H9 (cell line): Measurements from ENCODE around the gene RAB17. TPM values are rescaled to one million over a fixed set of nuclear protein-coding genes. Genes with fewer than 3 reads are reported as not detected.

Experiments used
- DNase-seq: peaks from one replicate; pipeline ENCODE4 v3.0.0-alpha.2; 2017
- H2AFZ ChIP-seq: one replicate; pipeline ENCODE4 v1.6.1; 2013; ENCODE audit warnings: mild to moderate bottlenecking, low read length, control low read depth, moderate library complexity
- H2AK5ac ChIP-seq: 2 replicates; pipeline ENCODE4 v1.6.1; 2013; ENCODE audit warnings: low read length, control low read depth, mixed read lengths; ENCODE audit not compliant: insufficient read length
- H2BK120ac ChIP-seq: one replicate; pipeline ENCODE4 v1.6.1; 2013; ENCODE audit warnings: low read depth, mild to moderate bottlenecking, low read length, control low read depth, inconsistent platforms; ENCODE audit not compliant: poor library complexity, severe bottlenecking
- H2BK12ac ChIP-seq: 2 replicates; pipeline ENCODE4 v1.6.1; 2013; ENCODE audit warnings: low read length, control low read depth, mixed read lengths, low read depth; ENCODE audit not compliant: insufficient read length
- H2BK15ac ChIP-seq: 2 replicates; pipeline ENCODE4 v1.6.1; 2013; ENCODE audit warnings: low read depth, low read length, control low read depth
- H2BK20ac ChIP-seq: one replicate; pipeline ENCODE4 v1.6.1; 2013; ENCODE audit warnings: low read depth, mild to moderate bottlenecking, low read length, control low read depth, inconsistent platforms; ENCODE audit not compliant: poor library complexity, severe bottlenecking
- H2BK5ac ChIP-seq: 2 replicates; pipeline ENCODE4 v1.6.1; 2013; ENCODE audit warnings: low read length, control low read depth, mixed read lengths; ENCODE audit not compliant: insufficient read length
- H3K14ac ChIP-seq: 2 replicates; pipeline ENCODE4 v1.6.1; 2013; ENCODE audit warnings: low read length, control low read depth; ENCODE audit not compliant: insufficient read depth
- H3K18ac ChIP-seq: 2 replicates; pipeline ENCODE4 v1.6.1; 2013; ENCODE audit warnings: low read depth, mild to moderate bottlenecking, mixed read lengths, low read length, control low read depth; ENCODE audit not compliant: insufficient read length
- H3K23ac ChIP-seq: 2 replicates; pipeline ENCODE4 v1.6.1; 2013; ENCODE audit warnings: low read length, control low read depth, mixed read lengths, low read depth; ENCODE audit not compliant: insufficient read length
- H3K23me2 ChIP-seq: 2 replicates; pipeline ENCODE4 v1.6.1; 2013; ENCODE audit warnings: low read depth, mild to moderate bottlenecking, mixed read lengths, low read length, control low read depth; ENCODE audit not compliant: insufficient read length, poor library complexity, severe bottlenecking
- H3K27ac ChIP-seq: 2 replicates; pipeline ENCODE4 v1.5.1; 2013; ENCODE audit warnings: low read length, control low read depth, mixed read lengths, low read depth; ENCODE audit not compliant: insufficient read length
- H3K27me3 ChIP-seq: 2 replicates; pipeline ENCODE4 v1.6.1; 2013; ENCODE audit warnings: low read length, control low read depth, inconsistent platforms; ENCODE audit not compliant: insufficient read depth
- H3K4ac ChIP-seq: 2 replicates; pipeline ENCODE4 v1.6.1; 2013; ENCODE audit warnings: low read depth, mild to moderate bottlenecking, control low read depth, inconsistent platforms, low read length, moderate library complexity
- H3K4me1 ChIP-seq: 2 replicates; pipeline ENCODE4 v1.6.1; 2013; ENCODE audit warnings: low read length, control low read depth, inconsistent platforms; ENCODE audit not compliant: insufficient read depth
- H3K4me2 ChIP-seq: 2 replicates; pipeline ENCODE4 v1.6.1; 2013; ENCODE audit warnings: low read length, control low read depth, mixed read lengths; ENCODE audit not compliant: insufficient read length, insufficient read depth
- H3K56ac ChIP-seq: 2 replicates; pipeline ENCODE4 v1.6.1; 2013; ENCODE audit warnings: low read depth, mild to moderate bottlenecking, mixed read lengths, low read length, control low read depth; ENCODE audit not compliant: insufficient read length
- H3K79me1 ChIP-seq: 2 replicates; pipeline ENCODE4 v1.6.1; 2013; ENCODE audit warnings: low read depth, mild to moderate bottlenecking, moderate library complexity, low read length, control low read depth, inconsistent platforms; ENCODE audit not compliant: insufficient read depth, poor library complexity, severe bottlenecking
- H3K79me2 ChIP-seq: 2 replicates; pipeline ENCODE4 v1.6.1; 2013; ENCODE audit warnings: low read length, control low read depth, inconsistent platforms; ENCODE audit not compliant: insufficient read depth
- H3K9ac ChIP-seq: 2 replicates; pipeline ENCODE4 v1.6.1; 2013; ENCODE audit warnings: low read length, control low read depth, mixed read lengths; ENCODE audit not compliant: insufficient read length; ENCODE audit errors: extremely low read depth
- H3K9me3 ChIP-seq: one replicate; pipeline ENCODE4 v1.6.1; 2013; ENCODE audit warnings: low read depth, low read length, inconsistent platforms; ENCODE audit not compliant: control insufficient read depth
- H3T11ph ChIP-seq: one replicate; pipeline ENCODE4 v1.6.1; 2013; ENCODE audit warnings: mild to moderate bottlenecking, low read length, control low read depth, inconsistent platforms
- H4K20me1 ChIP-seq: one replicate; pipeline ENCODE4 v1.6.1; 2013; ENCODE audit not compliant: control insufficient read depth, insufficient read length, insufficient read depth
- H4K5ac ChIP-seq: 2 replicates; pipeline ENCODE4 v1.6.1; 2013; ENCODE audit warnings: low read depth, mild to moderate bottlenecking, mixed read lengths, low read length, control low read depth; ENCODE audit not compliant: insufficient read length
- H4K8ac ChIP-seq: replicated peaks from 2 replicates; pipeline ENCODE4 v1.6.1; 2013; ENCODE audit warnings: low read length, control low read depth, mixed read lengths, low read depth; ENCODE audit not compliant: insufficient read length
- H4K91ac ChIP-seq: 2 replicates; pipeline ENCODE4 v1.6.1; 2013; ENCODE audit warnings: low read depth, mild to moderate bottlenecking, moderate library complexity, mixed read lengths, low read length, control low read depth; ENCODE audit not compliant: insufficient read length
- H3K27ac Mint-ChIP-seq, 3 experiments: 2 replicates in 2 of 3; 3 replicates in 1 of 3; pipeline ENCODE4 v1.8.0; 2020 to 2021; ENCODE audit warnings: mixed read lengths in 3 of 3, mild to moderate bottlenecking in 1 of 3, moderate library complexity in 1 of 3
- H3K27me3 Mint-ChIP-seq: 2 replicates; pipeline ENCODE4 v1.8.0; 2021; ENCODE audit warnings: low read depth, mild to moderate bottlenecking, moderate library complexity, mixed read lengths
- H3K36me3 Mint-ChIP-seq, 3 experiments: 2 replicates in 2 of 3; 3 replicates in 1 of 3; pipeline ENCODE4 v1.8.0; 2020 to 2021; ENCODE audit warnings: low read depth in 3 of 3, mixed read lengths in 3 of 3; ENCODE audit not compliant: insufficient read depth in 1 of 3
- H3K4me1 Mint-ChIP-seq, 2 experiments: 2 replicates each; pipeline ENCODE4 v1.8.0; 2020; ENCODE audit warnings: mixed read lengths in 2 of 2
- H3K4me3 Mint-ChIP-seq, 2 experiments: 2 replicates in 1 of 2; 3 replicates in 1 of 2; pipeline ENCODE4 v1.8.0; 2020 to 2021; ENCODE audit warnings: mild to moderate bottlenecking in 2 of 2, mixed read lengths in 2 of 2, moderate library complexity in 1 of 2
- H3K9me3 Mint-ChIP-seq, 2 experiments: 2 replicates in 1 of 2; 3 replicates in 1 of 2; pipeline ENCODE4 v1.8.0; 2020; ENCODE audit warnings: mild to moderate bottlenecking in 2 of 2, mixed read lengths in 2 of 2, moderate library complexity in 1 of 2
- CTCF ChIP-seq: fragments of 200-600 bp; sonication (generic); conservative IDR thresholded peaks from 3 replicates; pipeline ENCODE4 v1.8.0; 2021; ENCODE audit warnings: antibody characterized with exemption, mild to moderate bottlenecking
- WGBS: extraction: QIAGEN DNeasy Blood & Tissue Kit; methylation state at CpG from one replicate; pipeline ENCODE4 v1.1.7; 2013; ENCODE audit warnings: missing lambda C conversion rate, low lambda C conversion rate, mixed read lengths; ENCODE audit not compliant: insufficient read length; ENCODE audit errors: extremely low coverage; 5-methylcytosine and 5-hydroxymethylcytosine counted together
- total RNA-seq: library from RNA; stranded (reverse); gene quantifications from 2 replicates; pipeline ENCODE4 v1.2.1, GENCODE V29; 2021

The RAB17 gene
- total RNA-seq, 1 experiment from 2014 or later, result 31.9 TPM

- Histone ChIP-seq H3K4me1 (no peaks in the 10 kb centered on the region), H2BK120ac (no peak overlapping the region), H3K56ac (no peak overlapping the region), H2AK5ac (no peak overlapping the region), H3K79me1 (no peaks in the 10 kb centered on the region), H3K4me2 (no peak overlapping the region), H3K9ac (no peak overlapping the region), H4K8ac (no peak overlapping the region), H2AFZ (no peak overlapping the region), H2BK15ac (no peak overlapping the region), H4K91ac (no peak overlapping the region), H3T11ph (no peak overlapping the region), H3K79me2 (no peaks in the 10 kb centered on the region), H3K27me3 (no peaks in the 10 kb centered on the region), H2BK5ac (no peak overlapping the region), H2BK20ac (no peak overlapping the region), H3K18ac (no peak overlapping the region), H3K27ac (no peak overlapping the region), H3K4ac (no peak overlapping the region), H3K23me2 (no peaks in the 10 kb centered on the region), H4K20me1 (no peaks in the 10 kb centered on the region), H3K9me3 (no peaks in the 10 kb centered on the region), H4K5ac (no peak overlapping the region), H2BK12ac (no peak overlapping the region), H3K23ac (no peak overlapping the region), H3K14ac (no peak overlapping the region)
- Mint-ChIP-seq H3K4me1 (peaks cover 0 to 3% of the 10 kb centered on the region in 2 experiments; a peak in 1 of 4 replicates), H3K27ac (no peak overlapping the region; a peak in 1 of 7 replicates), H3K36me3 (no peaks in the 10 kb centered on the region), H3K4me3 (no peak overlapping the region), H3K27me3 (peaks cover 2% of the 10 kb centered on the region), H3K9me3 (no peaks in the 10 kb centered on the region)
- no peak for DNase-seq
- no peak for TF ChIP-seq CTCF
- WGBS, result no CpG with 5 or more reads among the region's 14 CpGs
Observed at GRCh38 chr2:237564526-237565131, 25.9 kb downstream of the RAB17 start.
